Fibroblast of lung (primary cell): ENCODE measurements around the gene RAPGEF2. TPM values are rescaled to one million over a fixed set of nuclear protein-coding genes. Genes with fewer than 3 reads are reported as not detected.

ENCODE experiments used
- DNase-seq, 2 donors: peaks; one replicate each; pipeline versions ENCODE4 v3.0.0 to v3.0.0-alpha.2; 2010; ENCODE audit warnings: low read depth in 2 of 2
- H2AFZ ChIP-seq: 2 replicates; pipeline ENCODE4 v1.5.1; 2012; ENCODE audit warnings: low read length, control low read depth, inconsistent platforms
- H3K27ac ChIP-seq: 2 replicates; pipeline ENCODE4 v1.5.1; 2011; ENCODE audit warnings: low read length, control low read depth; ENCODE audit not compliant: insufficient read depth
- H3K27me3 ChIP-seq: 2 replicates; pipeline ENCODE4 v1.5.1; 2011; ENCODE audit warnings: mild to moderate bottlenecking, low read length; ENCODE audit not compliant: control insufficient read depth, insufficient read depth
- H3K36me3 ChIP-seq: 2 replicates; pipeline ENCODE4 v1.5.1; 2011; ENCODE audit warnings: low read length; ENCODE audit not compliant: control insufficient read depth, insufficient read depth
- H3K4me1 ChIP-seq: 2 replicates; pipeline ENCODE4 v1.5.1; 2011; ENCODE audit warnings: low read length; ENCODE audit not compliant: control insufficient read depth, insufficient read depth; ENCODE audit errors: extremely low read depth
- H3K4me2 ChIP-seq: 2 replicates; pipeline ENCODE4 v1.5.1; 2011; ENCODE audit warnings: low read length, control low read depth; ENCODE audit not compliant: insufficient read depth; ENCODE audit errors: extremely low read depth
- H3K4me3 ChIP-seq, 4 experiments: fragments of 200-600 bp in 1 of 4; sonication (generic) in 1 of 4; replicated peaks in 1 of 4; 2 replicates each; pipeline ENCODE4 v1.5.1; 2011 to 2016; ENCODE audit warnings: low read length in 4 of 4, low read depth in 3 of 4, mild to moderate bottlenecking in 3 of 4, control low read depth in 2 of 4, inconsistent platforms in 1 of 4, mixed read lengths in 1 of 4; ENCODE audit not compliant: insufficient read depth in 1 of 4; ENCODE audit errors: control extremely low read depth in 1 of 4
- H3K79me2 ChIP-seq: 2 replicates; pipeline ENCODE4 v1.5.1; 2012; ENCODE audit warnings: mild to moderate bottlenecking, low read length, inconsistent platforms; ENCODE audit not compliant: control insufficient read depth, insufficient read depth
- H3K9ac ChIP-seq: 2 replicates; pipeline ENCODE4 v1.5.1; 2011; ENCODE audit warnings: mild to moderate bottlenecking, low read length, control low read depth; ENCODE audit not compliant: insufficient read depth
- H3K9me3 ChIP-seq: 2 replicates; pipeline ENCODE4 v1.5.1; 2012; ENCODE audit warnings: low read depth, low read length; ENCODE audit not compliant: control insufficient read depth, insufficient read depth
- H4K20me1 ChIP-seq: 2 replicates; pipeline ENCODE4 v1.5.1; 2011; ENCODE audit warnings: low read length; ENCODE audit not compliant: control insufficient read depth, insufficient read depth; ENCODE audit errors: extremely low read depth
- EZH2 ChIP-seq: IDR thresholded peaks from 2 replicates; pipeline ENCODE4 v1.5.1; 2012; ENCODE audit warnings: low read length, control low read depth, mild to moderate bottlenecking; ENCODE audit errors: missing control alignments
- polyA plus RNA-seq, 2 donors: library from polyadenylated mRNA; depleted of rRNA in 1 of 2; stranded (reverse) in 1 of 2; unstranded in 1 of 2; fragments of >200 nt; gene quantifications; 2 replicates each; pipeline ENCODE4 v1.2.1, GENCODE V29; 2011 to 2012; ENCODE audit warnings: missing spikeins in 1 of 2
- total RNA-seq: library from RNA; depleted of rRNA; stranded (reverse); fragments of >200 nt; gene quantifications from 2 replicates; pipeline ENCODE4 v1.2.1, GENCODE V29; 2014
- TF ChIP-seq, protein P1 (sequence below), 2 donors: IDR thresholded peaks in 1 of 2; conservative IDR thresholded peaks in 1 of 2; 1 replicate in 1 of 2; 2 replicates in 1 of 2; pipeline ENCODE4 v1.5.1; 2011 to 2012; ENCODE audit warnings: low read length in 2 of 2, control low read depth in 1 of 2, inconsistent platforms in 1 of 2, low read depth in 1 of 2, mild to moderate bottlenecking in 1 of 2

The RAPGEF2 gene
- total and polyA plus RNA-seq, 2 donors (not counting 1 experiment from before 2014, with no cell fraction given): 45.5 to 58.5 TPM

DNA sequence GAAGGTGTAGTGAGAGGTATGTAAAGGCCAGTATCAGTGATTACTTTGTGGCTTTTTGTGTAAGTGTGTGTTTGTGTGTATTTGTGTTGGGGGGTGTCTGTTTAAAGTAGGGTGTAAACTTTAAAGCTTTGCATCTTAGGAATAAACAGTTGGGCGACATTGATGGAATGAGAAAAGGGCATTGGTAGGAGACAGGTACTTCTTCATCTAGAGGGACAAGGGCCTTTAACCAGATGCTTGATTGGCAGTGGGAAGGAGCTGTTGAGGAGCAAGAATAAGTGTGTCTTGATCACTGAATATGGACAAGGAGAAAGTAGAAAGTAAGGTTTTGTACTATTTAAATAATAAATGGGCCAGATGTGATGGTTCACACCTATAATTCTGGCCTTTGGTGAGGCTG is 48.8 kb downstream of the RAPGEF2 start:
- Histone ChIP-seq H2AFZ (no peak overlapping the region), H3K9ac (no peak overlapping the region), H3K79me2 (peaks cover 2% of the 10 kb centered on the region), H3K4me3 (no peak overlapping the region), H3K36me3 (no peaks in the 10 kb centered on the region), H3K27me3 (no peaks in the 10 kb centered on the region), H4K20me1 (no peaks in the 10 kb centered on the region), H3K4me1 (no peaks in the 10 kb centered on the region), H3K4me2 (no peak overlapping the region), H3K27ac (no peak overlapping the region), H3K9me3 (no peaks in the 10 kb centered on the region)
- TF ChIP-seq, protein P1, sequence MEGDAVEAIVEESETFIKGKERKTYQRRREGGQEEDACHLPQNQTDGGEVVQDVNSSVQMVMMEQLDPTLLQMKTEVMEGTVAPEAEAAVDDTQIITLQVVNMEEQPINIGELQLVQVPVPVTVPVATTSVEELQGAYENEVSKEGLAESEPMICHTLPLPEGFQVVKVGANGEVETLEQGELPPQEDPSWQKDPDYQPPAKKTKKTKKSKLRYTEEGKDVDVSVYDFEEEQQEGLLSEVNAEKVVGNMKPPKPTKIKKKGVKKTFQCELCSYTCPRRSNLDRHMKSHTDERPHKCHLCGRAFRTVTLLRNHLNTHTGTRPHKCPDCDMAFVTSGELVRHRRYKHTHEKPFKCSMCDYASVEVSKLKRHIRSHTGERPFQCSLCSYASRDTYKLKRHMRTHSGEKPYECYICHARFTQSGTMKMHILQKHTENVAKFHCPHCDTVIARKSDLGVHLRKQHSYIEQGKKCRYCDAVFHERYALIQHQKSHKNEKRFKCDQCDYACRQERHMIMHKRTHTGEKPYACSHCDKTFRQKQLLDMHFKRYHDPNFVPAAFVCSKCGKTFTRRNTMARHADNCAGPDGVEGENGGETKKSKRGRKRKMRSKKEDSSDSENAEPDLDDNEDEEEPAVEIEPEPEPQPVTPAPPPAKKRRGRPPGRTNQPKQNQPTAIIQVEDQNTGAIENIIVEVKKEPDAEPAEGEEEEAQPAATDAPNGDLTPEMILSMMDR (conservative IDR thresholded peaks at IDR 0.05 in 1 of 2, IDR thresholded peaks at IDR 0.05 in 1 of 2; ENCODE audit: low read depth in 1 of 2, low read length in 2 of 2): no peak
- TF ChIP-seq EZH2: no peak
- DNase-seq: no peak

GRCh38 chr4:159152181-159152580 is 49.3 kb downstream of the RAPGEF2 start:
- no peak for DNase-seq
- H3K27me3 ChIP-seq: no peaks in the 10 kb centered on the region
- no peak overlapping the region for H3K4me3 ChIP-seq
- no peak overlapping the region for H3K9ac ChIP-seq
- peaks cover 2% of the 10 kb centered on the region for H3K79me2 ChIP-seq
- no peaks in the 10 kb centered on the region for H3K4me1 ChIP-seq
- no peaks in the 10 kb centered on the region for H3K36me3 ChIP-seq
- H3K27ac ChIP-seq: no peak overlapping the region
- H3K9me3 ChIP-seq: no peaks in the 10 kb centered on the region
- TF ChIP-seq, protein P1 (conservative IDR thresholded peaks at IDR 0.05 in 1 of 2, IDR thresholded peaks at IDR 0.05 in 1 of 2; ENCODE audit: low read depth in 1 of 2, low read length in 2 of 2): no peak
- no peak for TF ChIP-seq EZH2
- H3K4me2 ChIP-seq: no peak overlapping the region
- no peaks in the 10 kb centered on the region for H4K20me1 ChIP-seq
- no peak overlapping the region for H2AFZ ChIP-seq

- TF ChIP-seq EZH2: no peak
- TF ChIP-seq, protein P1 (conservative IDR thresholded peaks at IDR 0.05 in 1 of 2, IDR thresholded peaks at IDR 0.05 in 1 of 2; ENCODE audit: low read depth in 1 of 2, low read length in 2 of 2): no peak
- Histone ChIP-seq H3K4me2 (no peak overlapping the region), H2AFZ (no peak overlapping the region), H3K79me2 (peaks cover 2% of the 10 kb centered on the region), H3K27ac (no peak overlapping the region), H3K27me3 (no peaks in the 10 kb centered on the region), H3K36me3 (no peaks in the 10 kb centered on the region), H3K9me3 (no peaks in the 10 kb centered on the region), H3K4me1 (no peaks in the 10 kb centered on the region), H3K9ac (no peak overlapping the region), H3K4me3 (no peak overlapping the region), H4K20me1 (no peaks in the 10 kb centered on the region)
- DNase-seq: no peak
Measured at GRCh38 chr4:159153669-159154068, 50.8 kb downstream of the RAPGEF2 start.
